ENCODE results near the gene BUB1B. TPM values are rescaled to one million over a fixed set of nuclear protein-coding genes. Genes with fewer than 3 reads are reported as not detected.

BUB1B gene
- polyA plus RNA-seq, 1 of the 3 experiments (the other 2 are of a cell fraction): 12.6 TPM

DNA sequence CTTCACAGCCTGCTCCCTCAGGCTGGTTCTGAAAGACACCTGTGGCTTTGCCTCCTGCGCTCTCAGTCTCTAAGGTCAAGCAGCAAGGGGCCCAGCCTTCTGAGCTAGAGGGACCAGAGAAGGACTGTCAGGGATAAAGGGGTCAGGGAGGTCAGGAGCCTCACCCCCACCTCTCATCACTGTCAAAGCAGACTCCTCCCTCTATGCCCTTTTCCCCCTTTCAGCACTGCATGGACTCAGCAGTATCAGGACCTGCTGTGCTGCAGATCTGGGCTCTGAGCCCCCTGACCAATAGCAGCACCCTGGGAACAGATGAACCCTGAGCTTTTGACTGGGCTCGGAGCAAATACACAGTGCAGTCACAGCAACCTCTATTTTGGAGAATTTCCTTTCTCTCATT lies 49.0 kb upstream of the BUB1B start:
- H3K4me2 ChIP-seq: no peak overlapping the region
- TF ChIP-seq MEF2A (IDR thresholded peaks at IDR 0.05; ENCODE audit: borderline replicate concordance, low read depth) (no peak), FOXM1 (IDR thresholded peaks at IDR 0.05; ENCODE audit: low read depth) (no peak), YY1 (IDR thresholded peaks at IDR 0.05; ENCODE audit: low read depth) (no peak), TAF1 (IDR thresholded peaks at IDR 0.05; ENCODE audit: borderline replicate concordance, low read depth, low read length) (no peak), ELF1 (IDR thresholded peaks at IDR 0.05) (no peak), MXI1 (IDR thresholded peaks at IDR 0.05; ENCODE audit: low read depth, low read length) (no peak), RFX5 (IDR thresholded peaks at IDR 0.05; ENCODE audit: low read length) (no peak), SIN3A (IDR thresholded peaks at IDR 0.05; ENCODE audit: borderline replicate concordance, low read depth, low read length) (no peak), IRF3 (IDR thresholded peaks at IDR 0.05; ENCODE audit: low read depth, low read length) (no peak), TEAD4 (IDR thresholded peaks at IDR 0.05; ENCODE audit: borderline replicate concordance, insufficient read depth) (no peak), CHD2 (IDR thresholded peaks at IDR 0.05; ENCODE audit: low read length, partially characterized antibody) (no peak), JUND (IDR thresholded peaks at IDR 0.05) (no peak), RCOR1 (IDR thresholded peaks at IDR 0.05; ENCODE audit: low read length) (no peak)
- TF ChIP-seq, protein P1, sequence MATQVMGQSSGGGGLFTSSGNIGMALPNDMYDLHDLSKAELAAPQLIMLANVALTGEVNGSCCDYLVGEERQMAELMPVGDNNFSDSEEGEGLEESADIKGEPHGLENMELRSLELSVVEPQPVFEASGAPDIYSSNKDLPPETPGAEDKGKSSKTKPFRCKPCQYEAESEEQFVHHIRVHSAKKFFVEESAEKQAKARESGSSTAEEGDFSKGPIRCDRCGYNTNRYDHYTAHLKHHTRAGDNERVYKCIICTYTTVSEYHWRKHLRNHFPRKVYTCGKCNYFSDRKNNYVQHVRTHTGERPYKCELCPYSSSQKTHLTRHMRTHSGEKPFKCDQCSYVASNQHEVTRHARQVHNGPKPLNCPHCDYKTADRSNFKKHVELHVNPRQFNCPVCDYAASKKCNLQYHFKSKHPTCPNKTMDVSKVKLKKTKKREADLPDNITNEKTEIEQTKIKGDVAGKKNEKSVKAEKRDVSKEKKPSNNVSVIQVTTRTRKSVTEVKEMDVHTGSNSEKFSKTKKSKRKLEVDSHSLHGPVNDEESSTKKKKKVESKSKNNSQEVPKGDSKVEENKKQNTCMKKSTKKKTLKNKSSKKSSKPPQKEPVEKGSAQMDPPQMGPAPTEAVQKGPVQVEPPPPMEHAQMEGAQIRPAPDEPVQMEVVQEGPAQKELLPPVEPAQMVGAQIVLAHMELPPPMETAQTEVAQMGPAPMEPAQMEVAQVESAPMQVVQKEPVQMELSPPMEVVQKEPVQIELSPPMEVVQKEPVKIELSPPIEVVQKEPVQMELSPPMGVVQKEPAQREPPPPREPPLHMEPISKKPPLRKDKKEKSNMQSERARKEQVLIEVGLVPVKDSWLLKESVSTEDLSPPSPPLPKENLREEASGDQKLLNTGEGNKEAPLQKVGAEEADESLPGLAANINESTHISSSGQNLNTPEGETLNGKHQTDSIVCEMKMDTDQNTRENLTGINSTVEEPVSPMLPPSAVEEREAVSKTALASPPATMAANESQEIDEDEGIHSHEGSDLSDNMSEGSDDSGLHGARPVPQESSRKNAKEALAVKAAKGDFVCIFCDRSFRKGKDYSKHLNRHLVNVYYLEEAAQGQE (IDR thresholded peaks at IDR 0.05; ENCODE audit: low read depth, low read length): no peak

More for the DNA sequence above, 49.0 kb upstream of the BUB1B start:
- H3K79me2 ChIP-seq (ENCODE audit: insufficient read depth): no peaks in the 10 kb centered on the region
- 73% methylated on average over 2 of the region's 2 CpGs for WGBS (ENCODE audit: low lambda C conversion rate)
- ChIA-PET CTCF (interaction anchor here (0.7 to 2.2 kb wide), 5 partner anchors 13 to 163 kb away, joined by 3 to 8 read pairs (median 3); no protein-coding TSS in a partner anchor), POLR2A (interaction anchor here (0.6 kb wide), 1 partner anchor 54 kb away, joined by 3 read pairs; no protein-coding TSS in a partner anchor)
- H3K9me3 ChIP-seq: no peaks in the 10 kb centered on the region
- H2AFZ ChIP-seq (ENCODE audit: low read depth): no peak overlapping the region
- no peaks in the 10 kb centered on the region for H3K36me3 ChIP-seq (replicated peaks in 1 of 2; ENCODE audit: control insufficient read depth in 1 of 2, insufficient read depth in 2 of 2, low read length in 1 of 2)
- H3K4me3 ChIP-seq (ENCODE audit: low read depth in 2 of 2, low read length in 1 of 2): no peak overlapping the region
- H3K27ac ChIP-seq (ENCODE audit: low read depth in 2 of 2, low read length in 1 of 2): no peak overlapping the region
- no peaks in the 10 kb centered on the region for H3K9me2 ChIP-seq
- H4K20me1 ChIP-seq (ENCODE audit: insufficient read depth): no peaks in the 10 kb centered on the region
- H3K27me3 ChIP-seq (ENCODE audit: insufficient read depth): peaks cover 22% of the 10 kb centered on the region; the same call in 1 of the 2 replicates
- DNase-seq: no peak
- peaks cover 0 to 12% of the 10 kb centered on the region in 2 experiments; a peak in 1 of 4 replicates for H3K4me1 ChIP-seq (ENCODE audit: control insufficient read depth in 1 of 2, insufficient read depth in 2 of 2, low read depth in 1 of 2, low read length in 1 of 2)
- H3F3A ChIP-seq (replicated peaks; ENCODE audit: insufficient read depth): peaks cover 1% of the 10 kb centered on the region
- H3K9ac ChIP-seq: no peak overlapping the region
